Neural cell (in vitro differentiated cells): ENCODE data around the gene USB1. TPM values are rescaled to one million over a fixed set of nuclear protein-coding genes. Genes with fewer than 3 reads are reported as not detected.

Experiments
- H2AFZ ChIP-seq: fragments of 200-600, 300-800 bp; sonication (generic), shearing (Covaris generic); 2 replicates; pipeline ENCODE4 v1.6.0; 2014; ENCODE audit warnings: low read depth, mild to moderate bottlenecking, antibody characterized with exemption, low read length, moderate library complexity
- H3F3A ChIP-seq: fragments of 200-600 bp; shearing (Covaris generic); 2 replicates; pipeline ENCODE4 v1.6.1; 2016; ENCODE audit warnings: mild to moderate bottlenecking, moderate library complexity, mixed read lengths, antibody characterized with exemption, low read length; ENCODE audit not compliant: insufficient read depth, poor library complexity, severe bottlenecking
- H3K27ac ChIP-seq: fragments of 200-600, 300-800 bp; sonication (generic), shearing (Covaris generic); 2 replicates; pipeline ENCODE4 v1.5.1; 2014; ENCODE audit warnings: mild to moderate bottlenecking, low read length, moderate library complexity
- H3K27me3 ChIP-seq: fragments of 300-800, 200-600 bp; sonication (generic), shearing (Covaris generic); 2 replicates; pipeline ENCODE4 v1.6.0; 2014; ENCODE audit warnings: mild to moderate bottlenecking, low read depth, low read length, moderate library complexity; ENCODE audit not compliant: insufficient read depth
- H3K36me3 ChIP-seq: fragments of 300-800, 200-600 bp; sonication (generic), shearing (Covaris generic); 2 replicates; pipeline ENCODE4 v1.5.1; 2014; ENCODE audit warnings: mild to moderate bottlenecking, antibody characterized with exemption, low read length, moderate library complexity; ENCODE audit not compliant: insufficient read depth
- H3K4me2 ChIP-seq: fragments of 300-800, 200-600 bp; sonication (generic), shearing (Covaris generic); 2 replicates; pipeline ENCODE4 v1.6.0; 2014; ENCODE audit warnings: mild to moderate bottlenecking, low read length
- H3K4me3 ChIP-seq: fragments of 300-800, 200-600 bp; sonication (generic), shearing (Covaris generic); 2 replicates; pipeline ENCODE4 v1.5.1; 2014; ENCODE audit warnings: mild to moderate bottlenecking, low read length, moderate library complexity
- H3K79me2 ChIP-seq: fragments of 200-600 bp; shearing (Covaris generic); replicated peaks from 2 replicates; pipeline ENCODE4 v1.6.0; 2014; ENCODE audit warnings: mild to moderate bottlenecking, low read length, moderate library complexity; ENCODE audit not compliant: insufficient read depth
- H3K9ac ChIP-seq: fragments of 300-800, 200-600 bp; sonication (generic), shearing (Covaris generic); 2 replicates; pipeline ENCODE4 v1.6.1; 2016; ENCODE audit warnings: mild to moderate bottlenecking, low read length, mixed read lengths
- H3K9me2 ChIP-seq: fragments of 200-600 bp; shearing (Covaris generic); 2 replicates; pipeline ENCODE4 v1.6.1; 2016; ENCODE audit warnings: mild to moderate bottlenecking, low read length, mixed read lengths; ENCODE audit not compliant: insufficient read depth
- H3K9me3 ChIP-seq: fragments of 200-600, 300-800 bp; sonication (generic), shearing (Covaris generic); 2 replicates; pipeline ENCODE4 v1.6.1; 2016; ENCODE audit warnings: mild to moderate bottlenecking, mixed run types, low read length, moderate library complexity, mixed read lengths
- H4K20me1 ChIP-seq: fragments of 200-600 bp; shearing (Covaris generic); 2 replicates; pipeline ENCODE4 v1.6.1; 2016; ENCODE audit warnings: mild to moderate bottlenecking, mixed run types; ENCODE audit not compliant: insufficient read depth
- EZH2 ChIP-seq: fragments of 200-600, 300-800 bp; shearing (Covaris generic), sonication (generic); IDR thresholded peaks from 2 replicates; pipeline ENCODE4 v1.6.1; 2014; ENCODE audit warnings: antibody characterized with exemption, low read length, borderline replicate concordance, mild to moderate bottlenecking; ENCODE audit not compliant: insufficient read depth, poor library complexity, severe bottlenecking
- POLR2AphosphoS5 ChIP-seq: IDR thresholded peaks from 2 replicates; pipeline ENCODE4 v1.6.1; 2012
- TAF1 ChIP-seq: IDR thresholded peaks from 2 replicates; pipeline ENCODE4 v1.6.1; 2012; ENCODE audit warnings: low read depth
- polyA plus RNA-seq: library from polyadenylated mRNA; depleted of rRNA; stranded (reverse); fragments of >200 nt; gene quantifications from 2 replicates; pipeline ENCODE4 v1.2.3, GENCODE V29; 2014

Gene USB1
- polyA plus RNA-seq, 1 donor from 2014 or later: 25.7 TPM

DNA sequence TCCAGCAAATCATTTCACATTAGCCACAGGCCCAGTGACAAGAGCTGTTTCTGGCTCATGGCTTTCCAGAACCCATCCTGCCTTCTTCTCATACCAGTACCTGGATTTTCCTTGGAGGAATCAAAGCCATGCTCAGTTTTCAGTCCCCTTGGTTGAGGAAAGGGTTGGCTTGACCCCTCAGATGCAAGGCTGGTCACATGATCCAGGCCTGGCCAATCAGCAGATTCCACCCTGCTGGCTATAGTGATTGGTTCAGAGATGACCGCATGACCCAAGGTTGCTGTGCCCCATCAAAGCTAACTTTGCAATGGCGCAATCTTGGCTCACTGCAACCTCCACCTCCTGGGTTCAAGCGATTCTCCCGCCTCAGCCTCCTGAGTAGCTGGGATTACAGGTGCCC lies 69.4 kb downstream of the USB1 start:
- no peak overlapping the region for H3K4me3 ChIP-seq
- H3K9me3 ChIP-seq: no peaks in the 10 kb centered on the region
- TF ChIP-seq TAF1: no peak
- TF ChIP-seq EZH2: no peak
- TF ChIP-seq POLR2AphosphoS5: no peak
- H3F3A ChIP-seq: no peaks in the 10 kb centered on the region
- H3K9me2 ChIP-seq: no peaks in the 10 kb centered on the region
- no peaks in the 10 kb centered on the region for H3K36me3 ChIP-seq
- no peak overlapping the region for H2AFZ ChIP-seq
- no peak overlapping the region for H3K27ac ChIP-seq
- no peaks in the 10 kb centered on the region for H3K27me3 ChIP-seq
- no peak overlapping the region for H3K4me2 ChIP-seq
- H3K79me2 ChIP-seq: no peaks in the 10 kb centered on the region
- H3K9ac ChIP-seq: no peak overlapping the region
- no peaks in the 10 kb centered on the region for H4K20me1 ChIP-seq

Other genes with a start within 250 kb of the USB1 start
- gene KIFC3, start 198.9 kb upstream of the USB1 start, polyA plus RNA-seq: 29.7 and 33.2 TPM in 2 replicates
- gene CNGB1, start 30.3 kb upstream of the USB1 start, polyA plus RNA-seq: 19.1 and 20.7 TPM in 2 replicates
- 5.1 and 7.0 TPM in 2 replicates for gene ZNF319, start 735 bp upstream of the USB1 start, polyA plus RNA-seq
- gene MMP15, start 24.3 kb downstream of the USB1 start, polyA plus RNA-seq: 18.5 and 18.7 TPM in 2 replicates
- 193 and 210 TPM in 2 replicates for gene CFAP20, start 128.0 kb downstream of the USB1 start, polyA plus RNA-seq
- 36.7 and 38.4 TPM in 2 replicates for gene CSNK2A2, start 196.7 kb downstream of the USB1 start, polyA plus RNA-seq